ENCODE measurements around the gene HLA-DMA.

HLA-DMA gene

DNA sequence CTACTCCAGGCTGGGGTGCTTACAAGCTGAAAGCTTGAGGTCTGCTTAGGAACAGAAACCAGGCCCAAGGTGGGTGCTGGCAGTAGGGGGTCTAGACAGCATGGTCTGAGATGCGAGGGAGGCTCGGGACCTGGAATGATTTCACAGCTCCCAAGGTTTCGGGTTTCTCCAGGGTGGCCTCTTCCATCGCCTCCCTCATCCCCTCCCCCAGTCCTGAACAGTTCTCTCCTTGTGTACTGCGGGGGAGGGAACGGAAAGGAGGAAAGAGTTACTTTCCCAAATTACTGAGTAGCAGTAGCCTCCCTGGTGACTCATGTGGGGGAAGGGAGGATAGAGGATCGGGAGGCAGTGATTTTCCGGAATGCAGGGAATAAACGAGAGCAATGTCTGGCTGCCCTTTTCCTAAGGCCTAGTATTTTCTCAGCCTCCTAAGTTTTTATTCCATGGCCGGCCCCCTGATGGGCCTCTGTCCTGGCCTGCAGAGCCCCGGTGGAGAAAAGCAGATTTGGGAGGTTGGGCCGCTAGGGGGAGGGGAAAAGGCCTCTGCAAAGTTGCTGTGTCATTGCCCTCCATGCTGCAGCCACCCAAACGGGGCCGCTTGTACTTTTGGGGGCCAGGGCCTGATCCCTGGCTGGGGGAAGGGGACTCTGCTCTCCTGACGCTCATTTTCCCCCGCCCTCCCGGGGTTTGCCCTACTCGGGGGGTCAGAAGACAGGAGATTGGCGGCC is 17.0 kb upstream of the HLA-DMA start:
- peak overlapping the region; percentile 99 for H3K27ac Mint-ChIP-seq
- peak overlapping the region; percentile 95 for H3K4me3 Mint-ChIP-seq
- no peaks in the 10 kb centered on the region for H3K9me3 Mint-ChIP-seq
- H3K27me3 Mint-ChIP-seq, result no peaks in the 10 kb centered on the region
- peaks cover 56% of the 10 kb centered on the region for H3K36me3 Mint-ChIP-seq (ENCODE audit: low read depth)
- peaks cover 44% of the 10 kb centered on the region for H3K4me1 Mint-ChIP-seq (ENCODE audit: low read depth)

DNA sequence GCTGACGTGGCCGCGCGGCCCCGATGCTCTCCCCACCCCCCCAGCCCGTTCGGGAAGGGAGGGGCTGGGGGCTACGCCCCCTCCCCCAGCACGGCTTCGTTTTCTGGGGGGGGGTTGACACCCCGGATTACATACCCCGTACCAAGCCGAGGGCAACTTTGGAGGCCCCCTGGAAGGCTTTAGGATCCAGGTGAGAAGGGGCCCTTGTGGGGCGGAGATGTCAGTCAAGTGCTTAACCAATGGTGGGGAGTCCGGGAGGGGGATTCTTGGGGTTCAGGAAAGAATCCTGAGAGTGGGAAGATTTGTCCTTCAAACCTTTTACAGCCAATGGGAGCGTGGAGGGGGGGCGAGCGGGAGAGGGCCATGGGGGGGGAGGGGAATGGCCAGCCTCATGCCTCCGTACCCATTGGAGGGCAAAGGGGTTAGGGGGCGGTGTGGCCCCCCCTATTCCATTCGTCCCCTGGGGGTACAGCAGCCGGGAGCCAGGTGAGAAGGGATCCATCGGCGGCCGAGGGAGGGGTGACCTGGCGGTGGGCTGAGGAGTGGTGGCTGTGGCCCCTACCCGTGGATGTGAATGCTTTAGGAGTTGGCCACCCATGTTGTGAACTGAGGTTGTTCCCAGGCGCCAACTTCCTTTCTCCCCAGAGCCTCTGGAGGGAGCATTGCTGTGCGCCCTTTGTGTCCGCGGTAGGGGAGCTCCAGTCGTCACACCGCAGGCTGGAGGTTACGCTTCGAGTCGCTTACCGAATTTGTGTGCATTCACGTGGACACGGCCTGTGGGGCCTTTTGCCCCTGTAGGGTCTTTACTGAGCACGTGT is 16.2 kb upstream of the HLA-DMA start:
- Mint-ChIP-seq H3K4me3 (peak overlapping the region; percentile 95), H3K4me1 (ENCODE audit: low read depth) (peaks cover 43% of the 10 kb centered on the region), H3K27ac (peak overlapping the region; percentile 99), H3K27me3 (no peaks in the 10 kb centered on the region), H3K36me3 (ENCODE audit: low read depth) (peaks cover 49% of the 10 kb centered on the region), H3K9me3 (no peaks in the 10 kb centered on the region)

DNA sequence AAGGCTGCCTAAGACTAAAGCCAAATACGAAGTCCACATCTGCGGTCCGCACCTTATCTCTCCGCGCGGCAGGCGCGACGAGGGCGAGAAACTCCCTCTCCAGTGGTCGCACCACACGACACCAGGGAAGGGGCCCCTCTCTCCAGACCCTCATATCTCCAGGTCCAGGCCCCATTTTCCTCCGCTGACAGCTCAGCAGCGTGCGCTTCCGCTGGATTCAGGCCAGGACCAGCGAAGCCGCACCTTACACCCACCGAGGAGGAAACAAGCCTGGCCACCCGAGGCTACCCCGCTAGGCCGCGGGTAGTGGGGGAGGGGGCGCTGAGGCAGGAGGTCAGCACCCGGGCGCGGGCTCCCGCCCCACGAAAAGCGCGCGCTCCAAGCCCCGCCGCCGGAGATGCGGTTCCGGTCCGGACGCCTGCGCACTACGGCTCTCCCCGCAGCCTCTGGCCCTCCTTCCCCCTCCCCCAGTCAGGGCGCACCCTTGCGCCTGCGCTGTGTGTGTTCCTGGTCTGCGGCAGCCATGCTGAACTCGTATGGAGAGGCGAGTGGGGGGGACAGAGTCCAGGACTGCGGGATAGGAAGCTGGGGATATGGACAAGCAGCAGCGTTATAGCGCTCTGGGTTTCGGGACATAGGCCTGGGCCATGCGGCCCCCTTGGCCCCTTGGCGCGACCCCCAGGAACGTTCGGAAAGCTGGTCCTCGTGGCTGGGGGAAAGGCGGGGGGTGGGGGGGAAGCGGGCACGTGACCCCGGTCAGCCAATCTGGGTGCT is 15.4 kb upstream of the HLA-DMA start, which contains the start of gene BRD2:
Gene BRD2, plus strand, starts transcription at position 502 of the 774 bp plus-strand sequence. CDS start 4,305 bp downstream, outside the sequence.
- peak within 1 kb of the TSS; percentile 99 for H3K27ac Mint-ChIP-seq
- H3K9me3 Mint-ChIP-seq, result no peaks in the 10 kb centered on the region
- H3K36me3 Mint-ChIP-seq (ENCODE audit: low read depth), result peaks cover 41% of the 10 kb centered on the region
- peaks cover 47% of the 10 kb centered on the region for H3K4me1 Mint-ChIP-seq (ENCODE audit: low read depth)
- peak within 1 kb of the TSS; percentile 95 for H3K4me3 Mint-ChIP-seq
- H3K27me3 Mint-ChIP-seq, result no peaks in the 10 kb centered on the region

DNA sequence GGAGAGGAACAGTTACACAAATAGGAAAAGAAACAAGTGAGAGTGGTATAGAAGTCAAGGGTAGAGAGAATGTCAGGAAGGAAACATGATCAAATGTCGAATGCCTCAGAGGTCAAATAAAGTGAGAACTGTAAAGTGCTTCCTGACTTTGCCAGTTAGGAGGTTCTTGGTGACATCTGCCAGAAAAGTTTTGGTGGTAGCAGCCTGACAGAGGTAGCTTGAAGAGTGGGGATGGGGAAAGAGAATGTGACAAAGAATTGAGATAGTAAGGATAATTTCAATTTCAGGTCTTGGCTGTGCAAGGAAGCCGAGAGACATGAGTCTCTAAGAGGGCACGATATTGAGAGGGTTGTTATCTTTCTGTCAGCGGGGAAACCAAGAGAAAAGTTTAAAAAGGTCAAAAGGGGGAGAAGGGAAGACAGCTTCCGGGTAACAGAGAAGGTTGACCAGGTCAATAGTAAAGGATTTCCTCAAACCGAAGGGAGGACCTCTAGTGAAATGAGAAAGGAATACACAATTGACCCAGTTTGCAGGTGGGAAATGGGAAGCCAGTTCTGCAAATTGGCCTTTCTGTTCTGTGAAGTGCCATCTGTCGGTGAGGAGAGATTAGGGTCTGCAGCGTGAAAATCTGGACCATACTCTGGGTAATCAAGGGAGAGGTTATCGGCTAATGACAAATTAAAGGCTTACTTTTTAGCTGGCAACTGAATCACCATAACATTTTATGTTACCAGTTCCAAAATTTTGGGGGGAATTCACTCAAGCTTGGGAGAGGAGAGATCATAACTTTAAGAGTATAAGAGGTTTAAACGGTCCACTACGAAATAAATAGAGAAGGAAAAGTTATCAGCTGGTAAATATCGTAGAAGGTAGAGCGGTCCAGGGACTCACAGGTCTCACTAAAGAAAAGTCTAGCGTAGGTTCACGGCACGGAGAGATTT is 14.5 kb upstream of the HLA-DMA start:
- Mint-ChIP-seq H3K4me1 (ENCODE audit: low read depth) (peaks cover 51% of the 10 kb centered on the region), H3K9me3 (no peaks in the 10 kb centered on the region), H3K4me3 (peak overlapping the region; percentile 95), H3K27me3 (no peaks in the 10 kb centered on the region), H3K27ac (peak overlapping the region; percentile 99), H3K36me3 (ENCODE audit: low read depth) (peaks cover 32% of the 10 kb centered on the region)

DNA sequence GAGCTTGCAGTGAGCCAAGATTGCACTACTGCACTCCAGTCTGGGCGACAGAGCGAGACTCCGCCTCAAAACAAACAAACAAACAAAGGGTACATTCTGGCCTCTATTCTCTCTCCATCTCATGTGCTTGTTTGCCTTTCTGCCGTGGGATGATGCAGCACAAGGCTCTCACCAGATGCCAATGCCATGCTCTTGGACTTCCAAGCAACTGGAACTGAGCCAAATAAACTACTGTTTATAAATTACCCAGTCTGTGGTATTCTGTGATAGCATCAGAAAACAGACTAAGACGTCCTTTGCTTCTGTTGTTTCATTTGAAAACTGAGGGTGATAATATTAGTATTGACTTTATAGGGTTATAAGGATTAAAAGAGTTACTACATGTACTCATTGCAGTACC is 11.9 kb upstream of the HLA-DMA start:
- Mint-ChIP-seq H3K4me3 (no peak overlapping the region), H3K4me1 (ENCODE audit: low read depth) (peaks cover 62% of the 10 kb centered on the region), H3K9me3 (no peaks in the 10 kb centered on the region), H3K27me3 (no peaks in the 10 kb centered on the region), H3K36me3 (ENCODE audit: low read depth) (peaks cover 8% of the 10 kb centered on the region), H3K27ac (no peak overlapping the region)

DNA sequence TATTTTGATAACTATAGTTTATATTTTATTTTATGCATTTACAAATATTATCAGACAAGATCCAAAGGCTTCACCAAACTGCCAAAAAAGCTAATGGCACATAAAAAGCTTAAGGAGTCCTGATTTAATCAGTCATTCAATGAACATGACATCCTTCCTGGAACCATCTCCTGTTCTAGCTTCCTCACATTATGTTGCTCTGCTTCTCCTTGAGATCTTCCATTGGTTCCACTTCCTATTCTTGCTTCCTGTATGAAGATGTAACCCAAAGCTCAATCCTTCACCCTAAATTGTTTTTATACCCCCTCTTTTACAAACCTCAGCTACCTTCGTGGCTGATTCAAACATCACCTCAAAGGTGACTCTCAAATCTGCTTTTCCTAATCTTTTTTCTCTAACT is 11.0 kb upstream of the HLA-DMA start:
- Mint-ChIP-seq H3K27ac (peak overlapping the region; percentile 16), H3K9me3 (no peaks in the 10 kb centered on the region), H3K27me3 (no peaks in the 10 kb centered on the region), H3K4me3 (no peak overlapping the region), H3K4me1 (ENCODE audit: low read depth) (peaks cover 59% of the 10 kb centered on the region), H3K36me3 (ENCODE audit: low read depth) (peaks cover 4% of the 10 kb centered on the region)

DNA sequence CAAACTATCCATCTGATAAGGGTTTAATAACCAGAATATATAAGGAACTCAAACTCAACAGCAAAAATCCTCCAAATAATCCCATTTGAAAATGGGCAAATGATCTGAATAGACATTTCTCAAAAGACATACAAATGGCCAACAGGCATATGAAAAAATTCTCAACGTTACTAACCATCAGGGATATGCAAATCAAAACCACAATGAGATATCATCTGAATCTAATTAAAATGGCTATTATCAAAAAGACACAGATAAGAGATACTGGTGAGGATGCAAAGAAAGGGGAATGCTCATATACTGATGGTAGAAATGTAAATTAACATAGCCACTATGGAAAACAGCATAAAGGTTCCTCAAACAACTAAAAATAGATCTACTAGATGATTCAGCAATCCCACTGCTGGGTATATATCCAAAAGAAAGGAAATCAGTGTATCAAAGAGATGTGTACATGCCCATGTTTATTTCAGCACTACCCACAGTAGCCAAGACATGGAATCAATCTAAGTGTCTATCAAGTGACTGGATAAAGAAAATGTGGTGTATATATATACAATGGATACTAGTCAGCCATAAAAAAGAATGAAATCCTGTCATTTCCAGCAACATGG is 9.4 kb upstream of the HLA-DMA start:
- Mint-ChIP-seq H3K36me3 (ENCODE audit: low read depth) (peaks cover 8% of the 10 kb centered on the region), H3K4me1 (ENCODE audit: low read depth) (peaks cover 54% of the 10 kb centered on the region), H3K27ac (no peak overlapping the region), H3K4me3 (no peak overlapping the region), H3K27me3 (no peaks in the 10 kb centered on the region), H3K9me3 (no peaks in the 10 kb centered on the region)

DNA sequence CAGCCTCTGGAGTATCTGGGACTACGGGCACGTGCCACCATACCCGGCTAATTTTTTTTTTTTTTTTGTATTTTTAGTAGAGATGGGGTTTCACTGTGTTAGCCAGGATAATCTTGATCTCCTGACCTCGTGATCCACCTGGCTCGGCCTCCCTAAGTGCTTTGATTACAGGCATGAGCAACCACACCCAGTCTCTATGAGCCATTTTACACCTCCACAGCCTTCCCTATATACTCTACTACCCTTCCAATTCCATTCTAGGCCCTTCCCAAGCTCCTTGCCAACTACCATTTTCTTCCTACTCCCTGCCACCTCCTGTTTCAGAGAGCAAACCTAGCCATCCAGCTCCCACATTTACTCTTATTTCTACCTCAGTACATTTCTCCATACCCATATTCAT is 7.7 kb upstream of the HLA-DMA start:
- Mint-ChIP-seq H3K4me3 (no peak overlapping the region), H3K9me3 (no peaks in the 10 kb centered on the region), H3K36me3 (ENCODE audit: low read depth) (peaks cover 8% of the 10 kb centered on the region), H3K27me3 (no peaks in the 10 kb centered on the region), H3K4me1 (ENCODE audit: low read depth) (peaks cover 49% of the 10 kb centered on the region), H3K27ac (no peak overlapping the region)

DNA sequence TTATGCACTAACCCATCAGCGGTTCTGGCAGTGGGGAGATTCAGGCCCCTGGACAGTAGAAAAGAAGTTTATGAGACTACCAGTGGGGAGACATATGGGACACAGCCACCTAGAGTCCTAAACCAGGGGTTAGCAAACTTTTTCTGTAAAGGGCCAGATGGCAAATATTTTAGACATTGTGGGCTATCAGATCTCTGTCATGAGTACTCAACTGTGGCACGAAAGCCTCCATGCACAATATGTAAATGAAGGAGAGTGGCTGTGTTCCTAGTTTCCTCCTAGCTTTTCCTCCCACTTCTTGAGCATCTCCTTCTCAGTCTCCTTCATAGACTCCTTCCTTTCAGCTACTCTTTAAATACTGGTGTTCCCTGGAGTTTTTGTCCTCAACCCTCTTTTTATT is 3.3 kb upstream of the HLA-DMA start:
- Mint-ChIP-seq H3K4me3 (no peak overlapping the region), H3K27ac (no peak overlapping the region), H3K27me3 (no peaks in the 10 kb centered on the region), H3K36me3 (ENCODE audit: low read depth) (peaks cover 3% of the 10 kb centered on the region), H3K4me1 (ENCODE audit: low read depth) (peaks cover 53% of the 10 kb centered on the region), H3K9me3 (no peaks in the 10 kb centered on the region)

DNA sequence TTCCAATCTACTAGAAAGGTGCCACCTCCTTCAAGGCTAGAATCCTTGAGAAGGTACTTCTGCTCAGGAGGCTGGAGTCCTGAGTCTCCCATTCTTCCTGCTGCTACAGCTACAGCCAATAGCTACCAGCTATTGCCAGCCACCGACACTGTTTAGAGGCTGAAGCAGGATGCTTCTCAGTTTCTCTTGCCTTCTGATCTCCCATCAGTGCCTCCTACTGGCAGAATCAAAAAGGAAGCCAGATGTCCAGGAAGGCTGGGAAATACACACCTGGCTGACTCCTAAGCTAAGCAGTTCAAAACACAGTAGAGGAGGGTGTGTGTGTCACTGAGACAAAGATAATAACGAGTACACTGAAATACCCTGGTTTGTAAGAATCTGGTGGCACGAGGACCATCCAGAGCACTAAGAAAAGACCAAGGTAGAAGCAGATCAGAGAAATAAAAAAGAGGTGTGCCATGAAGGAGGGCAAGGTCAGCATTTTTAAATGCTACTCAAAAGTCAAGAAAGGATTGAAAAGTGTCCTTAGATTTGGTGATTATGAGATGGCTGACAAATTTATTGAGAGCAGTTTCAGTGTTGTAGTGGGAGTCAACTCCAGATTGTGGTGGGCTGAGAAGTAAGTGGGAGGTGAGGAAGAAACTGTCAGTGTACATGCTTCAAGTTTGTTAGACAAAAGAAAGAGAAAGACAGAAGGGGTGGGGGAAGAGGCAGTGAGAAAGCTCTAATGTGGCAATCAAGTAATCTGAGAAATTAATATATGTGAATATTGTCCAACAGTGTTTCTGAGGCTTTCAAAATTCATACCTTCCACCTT is 2.3 kb upstream of the HLA-DMA start:
- no peaks in the 10 kb centered on the region for H3K27me3 Mint-ChIP-seq
- H3K27ac Mint-ChIP-seq, result peak overlapping the region; percentile 9
- peaks cover 49% of the 10 kb centered on the region for H3K4me1 Mint-ChIP-seq (ENCODE audit: low read depth)
- H3K4me3 Mint-ChIP-seq, result peak overlapping the region; percentile 31
- no peaks in the 10 kb centered on the region for H3K9me3 Mint-ChIP-seq
- H3K36me3 Mint-ChIP-seq (ENCODE audit: low read depth), result peaks cover 3% of the 10 kb centered on the region

DNA sequence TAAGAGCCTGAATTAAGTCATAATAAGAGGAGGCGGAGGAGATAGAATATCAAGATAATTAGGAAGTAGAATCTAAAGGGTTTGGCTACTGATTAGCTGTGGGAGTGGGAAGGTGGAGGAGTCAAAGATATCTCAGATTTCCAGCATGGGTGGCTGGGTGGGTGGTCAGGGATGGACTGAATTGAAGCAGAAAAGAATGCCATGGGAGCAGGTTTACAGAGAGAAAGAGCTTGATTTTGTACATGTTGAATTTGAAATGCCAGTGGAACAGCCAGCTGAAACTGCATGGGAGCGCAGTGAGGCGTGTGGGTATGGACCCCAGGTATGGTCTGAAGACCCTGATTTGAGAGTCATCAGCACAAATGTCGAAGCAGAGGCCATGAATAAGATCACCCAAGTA is 1.4 kb upstream of the HLA-DMA start:
- Mint-ChIP-seq H3K4me3 (no peak overlapping the region), H3K27ac (no peak overlapping the region), H3K36me3 (ENCODE audit: low read depth) (peaks cover 3% of the 10 kb centered on the region), H3K4me1 (ENCODE audit: low read depth) (peaks cover 58% of the 10 kb centered on the region), H3K9me3 (no peaks in the 10 kb centered on the region), H3K27me3 (no peaks in the 10 kb centered on the region)

DNA sequence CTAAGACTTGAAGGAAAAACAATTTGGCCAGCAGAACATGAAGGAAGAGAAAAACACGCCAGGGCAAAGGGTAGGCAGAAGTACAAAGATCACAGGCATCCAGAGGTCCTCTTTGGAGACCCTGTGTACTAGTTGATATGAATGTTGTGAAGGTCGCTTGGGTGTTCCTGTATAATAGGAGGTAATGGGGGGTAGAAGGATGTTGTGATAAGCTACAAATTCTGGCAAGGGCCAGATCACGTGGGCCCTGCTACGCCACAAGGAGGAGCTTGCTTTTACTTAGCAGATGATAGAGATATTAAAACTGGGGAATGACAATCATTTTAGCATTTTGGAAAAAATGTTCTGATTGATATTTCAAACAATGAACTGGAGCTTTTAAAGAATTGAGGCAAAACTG is 878 bp upstream of the HLA-DMA start:
- Mint-ChIP-seq H3K36me3 (ENCODE audit: low read depth) (peaks cover 3% of the 10 kb centered on the region), H3K4me3 (peak overlapping the region; percentile 71), H3K4me1 (ENCODE audit: low read depth) (peaks cover 63% of the 10 kb centered on the region), H3K27ac (no peak overlapping the region), H3K27me3 (no peaks in the 10 kb centered on the region), H3K9me3 (no peaks in the 10 kb centered on the region)

DNA sequence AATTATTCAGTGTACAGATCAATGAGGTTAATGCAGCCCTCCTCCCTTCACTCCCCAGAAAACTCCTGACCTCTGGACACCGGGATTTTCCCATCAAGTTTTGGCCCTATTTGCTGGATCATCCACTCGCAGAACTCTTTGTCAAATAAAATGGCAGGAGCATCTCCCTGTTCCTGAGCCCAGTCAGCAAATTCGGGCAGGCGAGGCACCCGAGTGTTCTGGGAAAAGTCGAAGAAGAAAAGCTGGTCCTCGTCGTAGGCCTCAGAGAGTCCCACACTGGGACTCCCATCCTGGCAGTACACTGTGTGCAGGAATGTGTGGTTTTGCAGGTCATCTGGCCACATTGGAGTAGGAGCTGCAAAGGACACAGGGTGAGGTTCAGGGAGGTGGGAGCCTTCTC is 2.4 kb downstream of the HLA-DMA start:
- Mint-ChIP-seq H3K27ac (no peak overlapping the region), H3K4me1 (ENCODE audit: low read depth) (peaks cover 84% of the 10 kb centered on the region), H3K27me3 (no peaks in the 10 kb centered on the region), H3K9me3 (no peaks in the 10 kb centered on the region), H3K36me3 (ENCODE audit: low read depth) (no peaks in the 10 kb centered on the region), H3K4me3 (peak overlapping the region; percentile 38)

All from stimulated activated naive CD8-positive, alpha-beta T cell treated with anti-CD3 and anti-CD28 coated beads, Interleukin-15, Interleukin-2, amounts not matched to agents 100 ng/mL and 50 ng/mL, for 24 hours (primary cell).